ENCODE data around the gene EDA.

DNA sequence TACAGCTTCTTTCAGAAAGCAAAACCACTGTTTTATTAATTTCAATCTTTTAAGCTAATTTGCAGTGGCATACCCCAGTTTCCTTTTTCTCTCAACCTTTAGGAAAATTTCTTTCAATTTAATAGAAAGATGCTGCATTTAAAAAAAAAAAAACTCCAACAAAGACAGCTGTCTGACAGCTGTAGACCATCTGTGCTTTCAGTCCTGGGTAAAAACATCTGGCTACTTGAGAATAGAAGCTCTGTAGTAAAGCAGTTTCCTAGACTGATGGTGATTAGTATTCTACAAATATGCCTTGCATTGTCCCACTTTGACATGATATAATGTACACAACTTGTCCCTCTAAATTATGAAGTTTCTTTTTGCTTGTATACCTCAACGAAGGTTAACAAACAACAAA is 197.8 kb downstream of the EDA start:
- TF ChIP-seq RAD21 (IDR thresholded peaks at IDR 0.05; ENCODE audit: low read depth) (no peak), CREB1 (IDR thresholded peaks at IDR 0.05; ENCODE audit: low read depth) (no peak), NFIC (IDR thresholded peaks at IDR 0.05) (no peak), EP300 (IDR thresholded peaks at IDR 0.05; ENCODE audit: borderline replicate concordance) (no peak), MAX (IDR thresholded peaks at IDR 0.05) (no peak), YY1 (IDR thresholded peaks at IDR 0.05; ENCODE audit: low read depth) (no peak), TEAD4 (IDR thresholded peaks at IDR 0.05) (no peak), EGR1 (IDR thresholded peaks at IDR 0.05) (no peak), USF1 (IDR thresholded peaks at IDR 0.05) (no peak)
- TF ChIP-seq, protein P1, sequence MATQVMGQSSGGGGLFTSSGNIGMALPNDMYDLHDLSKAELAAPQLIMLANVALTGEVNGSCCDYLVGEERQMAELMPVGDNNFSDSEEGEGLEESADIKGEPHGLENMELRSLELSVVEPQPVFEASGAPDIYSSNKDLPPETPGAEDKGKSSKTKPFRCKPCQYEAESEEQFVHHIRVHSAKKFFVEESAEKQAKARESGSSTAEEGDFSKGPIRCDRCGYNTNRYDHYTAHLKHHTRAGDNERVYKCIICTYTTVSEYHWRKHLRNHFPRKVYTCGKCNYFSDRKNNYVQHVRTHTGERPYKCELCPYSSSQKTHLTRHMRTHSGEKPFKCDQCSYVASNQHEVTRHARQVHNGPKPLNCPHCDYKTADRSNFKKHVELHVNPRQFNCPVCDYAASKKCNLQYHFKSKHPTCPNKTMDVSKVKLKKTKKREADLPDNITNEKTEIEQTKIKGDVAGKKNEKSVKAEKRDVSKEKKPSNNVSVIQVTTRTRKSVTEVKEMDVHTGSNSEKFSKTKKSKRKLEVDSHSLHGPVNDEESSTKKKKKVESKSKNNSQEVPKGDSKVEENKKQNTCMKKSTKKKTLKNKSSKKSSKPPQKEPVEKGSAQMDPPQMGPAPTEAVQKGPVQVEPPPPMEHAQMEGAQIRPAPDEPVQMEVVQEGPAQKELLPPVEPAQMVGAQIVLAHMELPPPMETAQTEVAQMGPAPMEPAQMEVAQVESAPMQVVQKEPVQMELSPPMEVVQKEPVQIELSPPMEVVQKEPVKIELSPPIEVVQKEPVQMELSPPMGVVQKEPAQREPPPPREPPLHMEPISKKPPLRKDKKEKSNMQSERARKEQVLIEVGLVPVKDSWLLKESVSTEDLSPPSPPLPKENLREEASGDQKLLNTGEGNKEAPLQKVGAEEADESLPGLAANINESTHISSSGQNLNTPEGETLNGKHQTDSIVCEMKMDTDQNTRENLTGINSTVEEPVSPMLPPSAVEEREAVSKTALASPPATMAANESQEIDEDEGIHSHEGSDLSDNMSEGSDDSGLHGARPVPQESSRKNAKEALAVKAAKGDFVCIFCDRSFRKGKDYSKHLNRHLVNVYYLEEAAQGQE (IDR thresholded peaks at IDR 0.05; ENCODE audit: low read depth): no peak
